ENCODE data around the gene THAP8.
"Not testable (repeated sequence)": the region's sequence is repeated elsewhere in the genome, so short reads cannot be mapped to it uniquely, and the experiment has no call there.

THAP8 gene

DNA sequence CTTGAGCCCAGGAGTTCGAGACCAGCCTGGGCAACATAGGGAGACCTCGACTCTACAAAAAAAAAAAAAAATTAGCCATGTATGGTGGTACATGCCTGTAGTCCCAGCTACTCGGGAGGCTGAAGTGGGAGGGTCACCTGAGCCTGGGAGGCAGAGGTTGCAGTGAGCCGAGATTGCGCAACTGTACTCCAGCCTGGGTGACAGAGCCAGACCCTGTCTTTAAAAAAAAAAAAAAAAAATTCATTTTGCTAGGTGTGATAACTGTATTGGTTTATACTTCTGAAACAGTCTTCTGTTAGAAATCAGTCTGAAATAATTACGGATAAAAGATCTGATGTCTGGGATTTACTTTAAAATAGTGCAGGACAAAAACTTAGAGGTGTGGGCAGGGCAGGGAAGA is 13.0 kb downstream of the THAP8 start:
- DNase-seq; in situ Hi-C loops (cut with HindIII; ENCODE audit: low pct_ligation_motif_present, low pct_unique_long_range_greater_than_20kb, low sequenced_read_pairs): not testable (repeated sequence)

- no peak for DNase-seq
- in situ Hi-C loops (cut with HindIII; ENCODE audit: low pct_ligation_motif_present, low pct_unique_long_range_greater_than_20kb, low sequenced_read_pairs): no loop called here
These were observed 13.6 kb downstream of the THAP8 start for GRCh38 chr19:36040495-36040894.

- DNase-seq: peak; percentile 52
- in situ Hi-C loops (cut with HindIII; ENCODE audit: low pct_ligation_motif_present, low pct_unique_long_range_greater_than_20kb, low sequenced_read_pairs): no loop called here
These were observed 21.6 kb downstream of the THAP8 start, which contains the start of gene CLIP3 for GRCh38 chr19:36032251-36033104. CLIP3 (minus strand) TSS chr19:36032873; CDS start chr19:36032357, 516 bp downstream.

DNA sequence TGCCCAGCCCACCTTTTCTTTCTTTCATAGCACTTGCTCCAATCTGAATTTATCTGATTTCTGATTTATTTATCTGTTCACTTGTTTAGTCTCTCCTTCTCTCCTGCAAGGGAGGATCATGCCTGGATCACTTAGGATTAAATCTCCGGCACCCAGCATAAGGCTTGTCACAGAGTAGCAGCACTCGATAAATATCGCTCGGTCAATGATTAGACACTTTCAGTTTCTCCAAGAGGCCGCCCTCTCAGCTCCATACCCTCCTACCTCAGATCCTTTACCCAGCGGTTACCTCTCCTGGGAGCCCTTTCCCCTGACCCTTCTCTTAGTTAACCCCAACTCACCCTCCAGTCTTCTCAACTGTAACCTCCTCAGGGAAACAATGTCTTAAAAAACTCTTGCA is 22.8 kb downstream of the THAP8 start:
- in situ Hi-C loops (cut with HindIII; ENCODE audit: low pct_ligation_motif_present, low pct_unique_long_range_greater_than_20kb, low sequenced_read_pairs): no loop called here

GRCh38 chr19:36030264-36031148 is 23.6 kb downstream of the THAP8 start:
- DNase-seq: no peak
- in situ Hi-C loops (cut with HindIII; ENCODE audit: low pct_ligation_motif_present, low pct_unique_long_range_greater_than_20kb, low sequenced_read_pairs): no loop called here

More for the DNA sequence above, 22.8 kb downstream of the THAP8 start:
- DNase-seq: no peak

DNA sequence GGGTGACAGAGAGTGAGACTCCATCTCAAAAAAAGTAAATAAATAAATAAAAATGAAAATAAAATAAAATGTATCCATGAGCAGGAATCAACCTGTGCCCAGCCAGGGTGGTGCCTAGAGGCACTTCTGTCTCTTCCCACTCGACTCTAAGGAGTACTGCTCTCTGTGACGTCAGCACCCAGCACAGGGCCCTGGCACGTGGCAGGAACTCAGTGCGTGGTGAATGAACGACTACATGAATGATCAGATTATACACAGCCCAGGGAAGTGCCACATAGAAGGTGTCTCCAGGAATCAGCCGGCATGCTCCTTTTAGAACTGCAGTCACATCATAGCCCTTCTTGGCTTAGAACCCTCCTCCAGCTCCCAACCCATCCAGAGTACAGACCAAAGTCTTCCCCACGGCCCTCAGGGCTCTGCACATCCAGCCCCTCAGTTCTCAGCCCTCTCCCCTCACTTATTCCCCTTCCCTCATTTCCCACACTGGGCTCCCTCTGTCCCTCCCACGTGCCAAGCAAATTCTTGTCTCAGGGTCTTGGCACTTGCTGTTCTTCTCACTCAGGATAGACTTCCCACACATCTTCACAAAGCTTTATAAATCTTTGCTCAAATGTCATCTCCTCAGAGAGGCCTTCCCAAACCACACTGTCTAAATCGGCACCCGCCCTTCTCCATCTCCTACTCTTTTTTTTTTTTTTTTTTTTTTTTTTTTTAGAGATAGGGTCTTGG is 25.6 kb downstream of the THAP8 start:
- DNase-seq: no peak
- in situ Hi-C loops (cut with HindIII; ENCODE audit: low pct_ligation_motif_present, low pct_unique_long_range_greater_than_20kb, low sequenced_read_pairs): no loop called here

- no peak for DNase-seq
- in situ Hi-C loops (cut with HindIII; ENCODE audit: low pct_ligation_motif_present, low pct_unique_long_range_greater_than_20kb, low sequenced_read_pairs): no loop called here
These were observed 26.4 kb downstream of the THAP8 start for GRCh38 chr19:36027696-36028095.

DNA sequence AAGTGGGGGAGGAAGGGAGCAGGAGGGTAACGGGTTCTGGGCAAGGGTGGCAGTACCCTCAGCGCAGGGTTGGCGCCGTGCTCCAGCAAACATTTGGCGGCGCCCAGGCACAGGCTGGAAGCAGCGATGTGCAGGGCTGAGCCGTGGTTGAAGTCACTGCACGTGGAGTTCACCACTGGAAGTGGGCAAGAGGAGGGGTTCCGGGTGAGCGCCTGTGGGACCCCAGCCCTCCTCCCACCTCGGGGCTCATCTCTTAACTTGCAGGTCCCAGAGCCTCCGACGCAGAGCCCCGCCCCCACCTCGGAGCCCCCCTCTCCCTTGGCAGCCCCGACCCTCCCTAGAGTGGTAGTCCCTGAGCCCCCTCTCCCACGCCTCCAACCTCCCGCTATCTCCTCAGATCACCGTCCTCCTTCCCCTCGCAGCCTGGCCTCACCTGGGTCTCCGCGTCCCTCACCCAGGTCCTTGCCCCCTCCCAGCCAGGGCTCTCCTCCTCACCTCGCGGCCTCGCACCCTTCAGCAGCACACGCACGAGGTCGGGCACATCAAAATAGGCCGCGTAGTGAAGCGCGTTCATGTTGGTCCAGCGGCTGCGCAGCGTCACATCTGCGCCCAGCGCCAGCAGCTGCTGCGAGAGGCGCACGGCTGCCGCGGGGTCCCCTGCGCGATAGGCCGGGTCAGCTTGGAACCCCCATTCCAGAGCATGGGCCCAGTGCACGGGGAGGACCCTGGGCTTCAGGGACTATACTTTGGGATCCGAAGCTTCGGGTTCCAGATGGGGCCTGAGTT is 27.8 kb downstream of the THAP8 start:
- DNase-seq: no peak
- in situ Hi-C loops (cut with HindIII; ENCODE audit: low pct_ligation_motif_present, low pct_unique_long_range_greater_than_20kb, low sequenced_read_pairs): no loop called here

DNA sequence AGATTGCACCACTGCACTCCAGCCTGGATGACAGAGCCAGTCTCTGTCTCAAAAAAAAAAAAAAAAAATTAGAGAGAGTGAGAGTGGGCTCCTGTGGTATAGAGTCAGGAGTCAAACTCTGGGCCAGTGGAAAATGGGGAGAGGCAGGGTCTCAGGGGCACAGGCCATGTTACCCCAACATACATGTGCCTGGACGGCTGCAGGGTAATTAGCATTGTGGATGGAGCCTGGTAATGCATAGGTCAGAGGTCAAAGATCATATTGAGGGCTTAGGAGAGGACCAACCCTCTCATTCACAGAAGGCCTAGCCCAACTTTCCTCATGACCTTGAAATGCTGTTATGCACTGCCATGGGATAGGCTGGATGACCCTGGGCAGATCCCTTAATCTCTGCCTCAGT is 28.5 kb downstream of the THAP8 start:
- in situ Hi-C loops (cut with HindIII; ENCODE audit: low pct_ligation_motif_present, low pct_unique_long_range_greater_than_20kb, low sequenced_read_pairs): no loop called here
- DNase-seq: no peak

- in situ Hi-C loops (cut with HindIII; ENCODE audit: low pct_ligation_motif_present, low pct_unique_long_range_greater_than_20kb, low sequenced_read_pairs): no loop called here
- no peak for DNase-seq
These were observed 30.7 kb downstream of the THAP8 start for GRCh38 chr19:36023432-36023831.

- in situ Hi-C loops (cut with HindIII; ENCODE audit: low pct_ligation_motif_present, low pct_unique_long_range_greater_than_20kb, low sequenced_read_pairs): no loop called here
- DNase-seq: no peak
These were observed 34.9 kb downstream of the THAP8 start for GRCh38 chr19:36019061-36019670.

- peak; percentile 98 for DNase-seq
- in situ Hi-C loops (cut with HindIII; ENCODE audit: low pct_ligation_motif_present, low pct_unique_long_range_greater_than_20kb, low sequenced_read_pairs): no loop called here
These were observed 39.8 kb downstream of the THAP8 start, which contains the start of gene ALKBH6 for GRCh38 chr19:36014012-36014924. ALKBH6 (minus strand) TSS chr19:36014213; CDS start chr19:36013397, 816 bp downstream.

DNA sequence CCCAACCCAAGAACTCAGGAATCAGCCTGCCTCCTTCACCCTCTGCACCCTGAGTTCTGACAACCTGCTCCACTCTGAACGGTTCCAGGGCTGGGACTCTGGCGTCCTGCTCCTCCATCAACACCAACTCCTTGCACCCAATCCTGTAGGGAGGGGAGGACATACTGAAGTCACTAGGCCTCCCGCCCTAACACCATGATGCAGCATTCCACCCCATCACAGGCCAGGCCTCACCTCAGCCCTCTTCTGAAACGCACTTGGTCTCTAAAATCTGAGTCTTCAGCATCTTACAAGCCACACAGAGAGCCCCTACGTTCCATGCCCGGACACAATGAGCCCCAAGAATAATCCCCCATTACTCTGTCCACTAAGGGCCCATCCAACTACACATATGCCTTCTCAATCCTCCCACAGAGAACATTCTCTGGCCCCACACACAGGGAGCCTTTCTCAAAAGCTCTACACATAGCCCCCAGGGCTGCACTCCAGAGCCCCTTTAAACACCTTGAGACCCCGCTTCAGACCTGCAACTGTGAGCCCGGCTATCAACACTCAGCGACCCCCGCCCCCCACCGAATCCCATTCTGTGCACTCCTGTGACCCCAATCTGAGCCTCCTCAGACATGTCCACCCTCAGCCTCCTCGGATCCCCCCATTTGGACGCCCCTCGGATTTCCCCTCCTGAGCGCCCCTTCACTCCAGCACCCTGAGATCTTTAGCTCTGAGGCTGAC is 40.6 kb downstream of the THAP8 start:
- DNase-seq: no peak
- in situ Hi-C loops (cut with HindIII; ENCODE audit: low pct_ligation_motif_present, low pct_unique_long_range_greater_than_20kb, low sequenced_read_pairs): no loop called here

GRCh38 chr19:36010402-36010801 is 43.7 kb downstream of the THAP8 start:
- in situ Hi-C loops (cut with HindIII; ENCODE audit: low pct_ligation_motif_present, low pct_unique_long_range_greater_than_20kb, low sequenced_read_pairs): no loop called here
- DNase-seq: no peak

GRCh38 chr19:36009633-36010379 is 44.3 kb downstream of the THAP8 start:
- DNase-seq: no peak
- in situ Hi-C loops (cut with HindIII; ENCODE audit: low pct_ligation_motif_present, low pct_unique_long_range_greater_than_20kb, low sequenced_read_pairs): no loop called here

Data from ACHN (cell line).